Transverse colon (tissue), 4 donors: ENCODE data around the gene USP53.

Experiments used
- POLR2AphosphoS5 ChIP-seq, 3 donors: sonication (generic); formaldehyde crosslinking; IDR thresholded peaks; one replicate each; pipeline ENCODE4 v1.6.1; 2016; ENCODE audit warnings: antibody characterized with exemption in 3 of 3
- TF ChIP-seq, protein P1 (sequence below), 5 experiments: fragments of 200-600 bp in 3 of 5; fragments of 450-650 bp in 2 of 5; sonication (generic) in 3 of 5; IDR thresholded peaks; 1 replicate in 2 of 5; 2 replicates in 3 of 5; pipeline ENCODE4 v1.5.1; 2016 to 2017; ENCODE audit warnings: antibody characterized with exemption in 5 of 5, inconsistent platforms in 3 of 5, mild to moderate bottlenecking in 2 of 5, moderate library complexity in 1 of 5

- TF ChIP-seq, protein P1, sequence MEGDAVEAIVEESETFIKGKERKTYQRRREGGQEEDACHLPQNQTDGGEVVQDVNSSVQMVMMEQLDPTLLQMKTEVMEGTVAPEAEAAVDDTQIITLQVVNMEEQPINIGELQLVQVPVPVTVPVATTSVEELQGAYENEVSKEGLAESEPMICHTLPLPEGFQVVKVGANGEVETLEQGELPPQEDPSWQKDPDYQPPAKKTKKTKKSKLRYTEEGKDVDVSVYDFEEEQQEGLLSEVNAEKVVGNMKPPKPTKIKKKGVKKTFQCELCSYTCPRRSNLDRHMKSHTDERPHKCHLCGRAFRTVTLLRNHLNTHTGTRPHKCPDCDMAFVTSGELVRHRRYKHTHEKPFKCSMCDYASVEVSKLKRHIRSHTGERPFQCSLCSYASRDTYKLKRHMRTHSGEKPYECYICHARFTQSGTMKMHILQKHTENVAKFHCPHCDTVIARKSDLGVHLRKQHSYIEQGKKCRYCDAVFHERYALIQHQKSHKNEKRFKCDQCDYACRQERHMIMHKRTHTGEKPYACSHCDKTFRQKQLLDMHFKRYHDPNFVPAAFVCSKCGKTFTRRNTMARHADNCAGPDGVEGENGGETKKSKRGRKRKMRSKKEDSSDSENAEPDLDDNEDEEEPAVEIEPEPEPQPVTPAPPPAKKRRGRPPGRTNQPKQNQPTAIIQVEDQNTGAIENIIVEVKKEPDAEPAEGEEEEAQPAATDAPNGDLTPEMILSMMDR (IDR thresholded peaks at IDR 0.05): peak; percentile 48 to 76 (median 56)
- no peak for TF ChIP-seq POLR2AphosphoS5 (IDR thresholded peaks at IDR 0.05)
These were observed 74.0 kb downstream of the USP53 start for GRCh38 chr4:119286377-119287002.
